ENCODE measurements around the gene MTMR2.

MTMR2 gene

GRCh38 chr11:95920460-95921105 is 3.3 kb downstream of the MTMR2 start:
- TF ChIP-seq Cebpa-rat (IDR thresholded peaks at IDR 0.05): no peak
- Histone ChIP-seq H3K9ac (no peak overlapping the region), H3K4me3 (no peak overlapping the region), H3K27me3 (no peaks in the 10 kb centered on the region), H4K20me1 (no peaks in the 10 kb centered on the region), H3K36me3 (no peaks in the 10 kb centered on the region), H3K9me3 (no peaks in the 10 kb centered on the region), H3K4me1 (peaks cover 22% of the 10 kb centered on the region), H3K4me2 (no peak overlapping the region), H3K27ac (no peak overlapping the region)

DNA sequence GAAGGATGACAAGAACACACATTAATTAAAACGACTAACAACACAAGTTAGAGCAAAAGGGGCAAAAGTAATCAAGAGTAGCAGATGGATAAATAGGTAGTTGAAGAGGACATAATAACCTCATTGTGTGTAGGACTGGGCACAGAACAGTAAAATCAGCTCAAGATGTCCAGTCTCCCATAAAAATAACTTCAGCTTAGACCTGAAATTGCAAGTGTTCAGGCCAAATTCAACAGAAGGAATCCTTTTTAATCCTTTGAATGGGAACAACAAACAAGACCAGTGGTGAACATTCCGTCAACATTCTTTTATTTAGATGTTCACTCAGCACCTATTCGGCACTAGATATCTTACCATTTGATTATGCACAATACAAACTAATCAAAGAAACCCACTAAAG is 4.4 kb downstream of the MTMR2 start:
- no peak for TF ChIP-seq Cebpa-rat (IDR thresholded peaks at IDR 0.05)
- Histone ChIP-seq H3K9ac (no peak overlapping the region), H3K4me2 (no peak overlapping the region), H3K9me3 (no peaks in the 10 kb centered on the region), H3K27ac (no peak overlapping the region), H3K4me3 (no peak overlapping the region), H3K27me3 (no peaks in the 10 kb centered on the region), H3K4me1 (peaks cover 12% of the 10 kb centered on the region), H4K20me1 (no peaks in the 10 kb centered on the region), H3K36me3 (no peaks in the 10 kb centered on the region)

DNA sequence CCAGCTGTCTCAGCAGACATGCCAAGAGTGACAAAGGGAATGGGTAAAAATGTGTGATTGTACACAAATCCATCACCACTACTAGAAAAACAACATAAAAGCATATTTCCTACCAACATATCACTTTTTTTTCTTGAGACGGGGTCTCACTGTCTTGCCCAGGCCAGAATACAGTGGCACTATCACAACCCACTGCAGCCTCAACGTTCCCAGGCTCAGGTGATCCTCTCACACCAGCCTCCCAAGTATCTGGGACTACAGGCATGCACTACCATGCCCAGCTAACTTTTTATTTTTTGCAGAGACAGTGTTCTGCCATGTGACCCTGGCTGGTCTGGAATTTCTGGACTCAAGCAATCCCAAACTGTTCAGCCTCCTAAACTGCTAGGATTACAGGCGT is 5.2 kb downstream of the MTMR2 start:
- Histone ChIP-seq H3K4me1 (peaks cover 11% of the 10 kb centered on the region), H3K27me3 (no peaks in the 10 kb centered on the region), H3K9ac (no peak overlapping the region), H3K9me3 (no peaks in the 10 kb centered on the region), H3K27ac (no peak overlapping the region), H3K36me3 (no peaks in the 10 kb centered on the region), H4K20me1 (no peaks in the 10 kb centered on the region), H3K4me2 (no peak overlapping the region), H3K4me3 (no peak overlapping the region)
- TF ChIP-seq Cebpa-rat (IDR thresholded peaks at IDR 0.05): no peak

GRCh38 chr11:95918056-95918455 is 5.9 kb downstream of the MTMR2 start:
- Histone ChIP-seq H3K4me1 (peaks cover 16% of the 10 kb centered on the region), H3K9me3 (no peaks in the 10 kb centered on the region), H3K36me3 (no peaks in the 10 kb centered on the region), H3K27me3 (no peaks in the 10 kb centered on the region), H3K9ac (no peak overlapping the region), H3K4me3 (no peak overlapping the region), H3K27ac (no peak overlapping the region), H4K20me1 (no peaks in the 10 kb centered on the region), H3K4me2 (no peak overlapping the region)
- TF ChIP-seq Cebpa-rat (IDR thresholded peaks at IDR 0.05): no peak

GRCh38 chr11:95917193-95918036 is 6.5 kb downstream of the MTMR2 start:
- Histone ChIP-seq H3K27me3 (no peaks in the 10 kb centered on the region), H3K9ac (no peak overlapping the region), H3K9me3 (no peaks in the 10 kb centered on the region), H3K36me3 (no peaks in the 10 kb centered on the region), H3K27ac (no peak overlapping the region), H4K20me1 (no peaks in the 10 kb centered on the region), H3K4me1 (peaks cover 12% of the 10 kb centered on the region), H3K4me3 (no peak overlapping the region), H3K4me2 (no peak overlapping the region)
- no peak for TF ChIP-seq Cebpa-rat (IDR thresholded peaks at IDR 0.05)

DNA sequence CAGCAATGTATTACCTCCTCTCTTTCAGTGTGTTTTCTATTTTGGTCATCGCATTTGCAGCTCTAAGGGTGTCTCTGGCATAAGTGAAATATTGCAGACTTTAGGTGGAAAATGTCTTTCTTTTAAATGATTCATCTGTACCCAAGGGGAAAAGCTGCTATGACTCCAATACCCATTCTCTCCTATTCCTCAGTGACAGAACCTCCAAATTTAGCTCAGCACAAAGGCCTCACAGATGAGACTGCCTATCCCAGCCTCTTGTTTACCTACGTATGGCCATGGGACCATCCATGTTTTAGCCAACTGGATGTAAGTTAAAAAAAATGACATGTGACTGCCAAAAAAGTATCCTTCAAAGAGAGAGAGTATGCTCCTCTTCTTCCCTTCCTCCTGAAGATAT is 7.9 kb downstream of the MTMR2 start:
- Histone ChIP-seq H3K27ac (no peak overlapping the region), H3K4me3 (no peak overlapping the region), H4K20me1 (no peaks in the 10 kb centered on the region), H3K4me2 (no peak overlapping the region), H3K9me3 (no peaks in the 10 kb centered on the region), H3K27me3 (no peaks in the 10 kb centered on the region), H3K36me3 (no peaks in the 10 kb centered on the region), H3K9ac (no peak overlapping the region), H3K4me1 (peaks cover 9% of the 10 kb centered on the region)
- TF ChIP-seq Cebpa-rat (IDR thresholded peaks at IDR 0.05): no peak

DNA sequence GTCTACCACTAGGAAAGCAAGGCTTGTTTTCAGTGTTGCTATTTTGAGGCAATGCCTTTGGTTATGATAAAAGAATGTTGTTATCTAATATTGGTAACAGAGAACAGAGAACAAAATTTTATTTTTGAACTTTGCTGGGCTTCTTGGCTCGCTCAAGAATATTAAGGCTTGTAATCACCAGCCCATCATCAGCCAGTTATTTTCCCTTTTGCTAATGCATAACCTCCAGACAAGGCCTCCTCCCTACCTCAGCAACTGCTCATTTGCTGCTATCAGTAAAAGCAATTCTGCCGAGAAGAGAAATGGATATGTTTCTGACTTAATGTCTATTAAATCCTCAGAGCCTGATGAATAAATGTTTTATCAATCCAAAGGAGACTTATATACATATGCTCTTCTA is 8.9 kb downstream of the MTMR2 start:
- Histone ChIP-seq H3K4me3 (no peak overlapping the region), H3K27me3 (no peaks in the 10 kb centered on the region), H3K36me3 (no peaks in the 10 kb centered on the region), H4K20me1 (no peaks in the 10 kb centered on the region), H3K27ac (no peak overlapping the region), H3K9me3 (no peaks in the 10 kb centered on the region), H3K4me1 (peaks cover 9% of the 10 kb centered on the region), H3K4me2 (no peak overlapping the region), H3K9ac (no peak overlapping the region)
- no peak for TF ChIP-seq Cebpa-rat (IDR thresholded peaks at IDR 0.05)

GRCh38 chr11:95913830-95914615 is 9.9 kb downstream of the MTMR2 start:
- H3K4me3 ChIP-seq: no peak overlapping the region
- no peak overlapping the region for H3K4me2 ChIP-seq
- H3K9ac ChIP-seq: no peak overlapping the region
- H3K27me3 ChIP-seq: no peaks in the 10 kb centered on the region
- no peak overlapping the region for H3K27ac ChIP-seq
- H3K4me1 ChIP-seq: peaks cover 9% of the 10 kb centered on the region
- H3K36me3 ChIP-seq: no peaks in the 10 kb centered on the region
- H4K20me1 ChIP-seq: no peaks in the 10 kb centered on the region
- H3K9me3 ChIP-seq: no peaks in the 10 kb centered on the region
- no peak for TF ChIP-seq Cebpa-rat (IDR thresholded peaks at IDR 0.05)

DNA sequence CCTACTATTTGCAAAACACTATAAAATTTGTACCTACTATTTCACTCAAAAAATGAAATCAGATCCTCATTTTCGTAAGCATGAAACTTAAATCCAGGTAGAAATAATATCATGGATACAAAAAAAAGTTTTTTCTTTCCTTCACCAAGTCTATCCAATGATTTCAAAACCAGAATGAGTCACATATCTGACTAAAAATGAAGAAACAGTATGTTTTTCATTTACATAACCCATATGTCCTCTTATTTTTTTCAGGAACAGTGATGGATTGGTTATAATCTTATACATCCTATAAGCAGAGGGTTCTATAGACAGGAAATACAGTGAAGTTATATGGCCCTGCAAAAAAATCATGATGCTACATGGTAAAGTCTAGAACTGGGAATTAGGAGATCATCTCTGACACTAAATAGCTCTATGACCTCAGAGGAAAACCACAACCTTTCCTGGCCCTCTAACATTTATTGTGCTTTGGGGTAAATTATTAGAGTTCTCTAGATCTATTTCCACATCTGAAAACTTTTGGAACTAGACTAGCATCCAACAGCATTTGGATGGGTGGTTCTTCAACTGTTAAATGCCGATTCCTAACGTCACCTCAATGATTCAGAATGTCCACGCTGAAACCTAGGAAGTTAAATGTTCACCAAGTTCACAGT is 10.9 kb downstream of the MTMR2 start:
- no peak overlapping the region for H3K9ac ChIP-seq
- H3K4me3 ChIP-seq: no peak overlapping the region
- 0 out of 2 replicates have a peak overlapping the region, but pooled peaks have one; percentile 1 for H3K4me2 ChIP-seq
- peaks cover 9% of the 10 kb centered on the region for H3K4me1 ChIP-seq
- H3K9me3 ChIP-seq: 0 out of 2 replicates have a peak, but pooled peaks cover 3% of the 10 kb centered on the region
- H4K20me1 ChIP-seq: no peaks in the 10 kb centered on the region
- no peaks in the 10 kb centered on the region for H3K27me3 ChIP-seq
- H3K36me3 ChIP-seq: no peaks in the 10 kb centered on the region
- no peak overlapping the region for H3K27ac ChIP-seq
- TF ChIP-seq Cebpa-rat (IDR thresholded peaks at IDR 0.05): no peak

Data from BLaER1 (cell line).